Measurements from ENCODE around the gene PIP5K1B.

Gene PIP5K1B

GRCh38 chr9:68779558-68780379 lies 74.7 kb downstream of the PIP5K1B start:
- DNase-seq: peak; percentile 37

GRCh38 chr9:68780380-68780712 lies 75.3 kb downstream of the PIP5K1B start:
- no peak for DNase-seq

- DNase-seq: no peak
Observed at GRCh38 chr9:68780720-68781119, 75.7 kb downstream of the PIP5K1B start.

GRCh38 chr9:68781928-68782327 lies 76.9 kb downstream of the PIP5K1B start:
- no peak for DNase-seq

GRCh38 chr9:68782546-68782945 lies 77.5 kb downstream of the PIP5K1B start:
- no peak for DNase-seq

- DNase-seq: no peak
Observed at GRCh38 chr9:68785965-68786364, 80.9 kb downstream of the PIP5K1B start.

- DNase-seq: no peak
Observed at GRCh38 chr9:68791169-68791568, 86.1 kb downstream of the PIP5K1B start.

GRCh38 chr9:68793605-68794343 lies 88.7 kb downstream of the PIP5K1B start:
- no peak for DNase-seq

- no peak for DNase-seq
Observed at GRCh38 chr9:68794898-68795297, 89.9 kb downstream of the PIP5K1B start.

GRCh38 chr9:68795411-68795810 lies 90.4 kb downstream of the PIP5K1B start:
- DNase-seq: no peak

- DNase-seq: no peak
Observed at GRCh38 chr9:68797116-68797515, 92.1 kb downstream of the PIP5K1B start.

- DNase-seq: no peak
Observed at GRCh38 chr9:68798423-68798822, 93.4 kb downstream of the PIP5K1B start.

GRCh38 chr9:68800836-68801235 lies 95.8 kb downstream of the PIP5K1B start:
- DNase-seq: no peak

- no peak for DNase-seq
Observed at GRCh38 chr9:68802525-68803015, 97.5 kb downstream of the PIP5K1B start.

GRCh38 chr9:68804911-68805889 lies 100.2 kb downstream of the PIP5K1B start:
- DNase-seq: no peak

GRCh38 chr9:68805890-68806517 lies 101.0 kb downstream of the PIP5K1B start:
- no peak for DNase-seq

GRCh38 chr9:68808338-68808890 lies 103.4 kb downstream of the PIP5K1B start:
- no peak for DNase-seq

- DNase-seq: no peak
Observed at GRCh38 chr9:68817079-68817875, 112.2 kb downstream of the PIP5K1B start.

- DNase-seq: no peak
Observed at GRCh38 chr9:68819065-68819464, 114.0 kb downstream of the PIP5K1B start.

GRCh38 chr9:68821911-68822310 lies 116.9 kb downstream of the PIP5K1B start:
- no peak for DNase-seq

- no peak for DNase-seq
Observed at GRCh38 chr9:68822596-68823165, 117.6 kb downstream of the PIP5K1B start.

All from SIG-M5 (cell line).